ENCODE data around the gene LINS1. TPM values are rescaled to one million over a fixed set of nuclear protein-coding genes. Genes with fewer than 3 reads are reported as not detected.

Gene LINS1
- total and polyA plus RNA-seq, 3 donors from 2014 or later: 13.7 to 23.4 (median 17.3) TPM

DNA sequence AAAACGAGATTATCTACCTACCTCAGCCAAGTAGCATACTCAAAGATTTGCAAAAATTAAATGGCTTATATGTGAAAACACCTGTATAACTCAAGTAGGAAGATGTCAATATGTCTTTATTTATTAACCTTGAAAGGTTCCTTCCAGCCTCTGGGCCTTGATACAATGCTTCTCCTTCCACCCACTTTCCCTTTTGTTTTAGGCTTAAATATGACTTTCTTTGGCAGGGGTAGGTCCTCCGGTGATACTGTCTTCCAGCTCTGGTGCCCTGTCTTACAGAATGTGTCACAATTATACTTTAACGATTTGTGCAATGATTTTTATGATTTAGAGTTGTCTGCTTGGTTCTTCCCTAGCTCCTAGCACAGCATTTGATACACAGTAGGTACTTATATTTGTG, 4.1 kb downstream of the LINS1 start:
- Histone ChIP-seq H3K4me1 (peaks cover 7% of the 10 kb centered on the region), H3K27ac (no peak overlapping the region), H3K4me3 (no peak overlapping the region), H3K36me3 (ENCODE audit: low read depth, missing control alignments) (no peaks in the 10 kb centered on the region), H3K9me3 (no peaks in the 10 kb centered on the region), H3K27me3 (no peaks in the 10 kb centered on the region)
- intact Hi-C loops (cut with DNase I; ENCODE audit: low total_unique reads): no loop called here
- no peak for DNase-seq
- 93% methylated on average over 3 of the region's 3 CpGs for WGBS, 2 donors
- no peak for TF ChIP-seq POLR2A (IDR thresholded peaks at IDR 0.05)
- TF ChIP-seq, protein P1, sequence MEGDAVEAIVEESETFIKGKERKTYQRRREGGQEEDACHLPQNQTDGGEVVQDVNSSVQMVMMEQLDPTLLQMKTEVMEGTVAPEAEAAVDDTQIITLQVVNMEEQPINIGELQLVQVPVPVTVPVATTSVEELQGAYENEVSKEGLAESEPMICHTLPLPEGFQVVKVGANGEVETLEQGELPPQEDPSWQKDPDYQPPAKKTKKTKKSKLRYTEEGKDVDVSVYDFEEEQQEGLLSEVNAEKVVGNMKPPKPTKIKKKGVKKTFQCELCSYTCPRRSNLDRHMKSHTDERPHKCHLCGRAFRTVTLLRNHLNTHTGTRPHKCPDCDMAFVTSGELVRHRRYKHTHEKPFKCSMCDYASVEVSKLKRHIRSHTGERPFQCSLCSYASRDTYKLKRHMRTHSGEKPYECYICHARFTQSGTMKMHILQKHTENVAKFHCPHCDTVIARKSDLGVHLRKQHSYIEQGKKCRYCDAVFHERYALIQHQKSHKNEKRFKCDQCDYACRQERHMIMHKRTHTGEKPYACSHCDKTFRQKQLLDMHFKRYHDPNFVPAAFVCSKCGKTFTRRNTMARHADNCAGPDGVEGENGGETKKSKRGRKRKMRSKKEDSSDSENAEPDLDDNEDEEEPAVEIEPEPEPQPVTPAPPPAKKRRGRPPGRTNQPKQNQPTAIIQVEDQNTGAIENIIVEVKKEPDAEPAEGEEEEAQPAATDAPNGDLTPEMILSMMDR (IDR thresholded peaks at IDR 0.05): no peak

DNA sequence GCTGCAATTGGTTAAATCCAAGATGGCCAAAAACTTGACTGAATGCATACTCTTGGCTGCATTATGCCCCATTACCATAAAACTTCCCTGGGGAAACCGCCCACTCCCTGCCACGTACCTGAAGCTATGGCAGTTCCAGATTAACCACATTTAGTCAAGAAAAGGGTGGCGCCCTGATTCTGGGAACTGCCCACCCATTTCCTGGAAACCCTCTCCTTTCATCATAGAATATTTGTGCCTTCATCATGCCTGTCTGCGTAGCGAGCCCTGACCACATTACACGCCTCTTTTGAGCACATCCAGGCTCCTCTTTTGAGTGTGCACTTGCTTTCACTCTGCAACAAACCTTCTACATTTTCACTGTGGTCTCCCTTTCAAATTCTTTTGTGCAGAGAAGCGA, 5.2 kb downstream of the LINS1 start:
- Histone ChIP-seq H3K4me1 (peaks cover 7% of the 10 kb centered on the region), H3K36me3 (ENCODE audit: low read depth, missing control alignments) (no peaks in the 10 kb centered on the region), H3K27me3 (no peaks in the 10 kb centered on the region), H3K9me3 (no peaks in the 10 kb centered on the region), H3K27ac (no peak overlapping the region), H3K4me3 (no peak overlapping the region)
- DNase-seq: no peak
- TF ChIP-seq, protein P1 (IDR thresholded peaks at IDR 0.05): no peak
- TF ChIP-seq POLR2A (IDR thresholded peaks at IDR 0.05): no peak
- intact Hi-C loops (cut with DNase I; ENCODE audit: low total_unique reads): no loop called here
- 85 to 90% methylated on average over 7 of the region's 7 CpGs for WGBS, 2 donors

GRCh38 chr15:100595964-100596363, 6.0 kb downstream of the LINS1 start:
- Histone ChIP-seq H3K27me3 (no peaks in the 10 kb centered on the region), H3K4me1 (peaks cover 3% of the 10 kb centered on the region), H3K4me3 (no peak overlapping the region), H3K36me3 (ENCODE audit: low read depth, missing control alignments) (no peaks in the 10 kb centered on the region), H3K27ac (no peak overlapping the region), H3K9me3 (no peaks in the 10 kb centered on the region)
- 87 to 94% methylated on average over 3 of the region's 3 CpGs for WGBS, 2 donors
- TF ChIP-seq, protein P1 (IDR thresholded peaks at IDR 0.05): no peak
- no peak for TF ChIP-seq POLR2A (IDR thresholded peaks at IDR 0.05)
- intact Hi-C loops (cut with DNase I; ENCODE audit: low total_unique reads): no loop called here
- DNase-seq: no peak

- no peak overlapping the region for H3K27ac ChIP-seq
- no peak for DNase-seq
- no peaks in the 10 kb centered on the region for H3K36me3 ChIP-seq (ENCODE audit: low read depth, missing control alignments)
- 93% methylated on average over 2 of the region's 2 CpGs for WGBS, 2 donors
- no peaks in the 10 kb centered on the region for H3K9me3 ChIP-seq
- no peak overlapping the region for H3K4me3 ChIP-seq
- H3K27me3 ChIP-seq: no peaks in the 10 kb centered on the region
- TF ChIP-seq, protein P1 (IDR thresholded peaks at IDR 0.05): no peak
- no peak for TF ChIP-seq POLR2A (IDR thresholded peaks at IDR 0.05)
- H3K4me1 ChIP-seq: no peaks in the 10 kb centered on the region
- intact Hi-C loops (cut with DNase I; ENCODE audit: low total_unique reads): no loop called here
These were observed 8.6 kb downstream of the LINS1 start for GRCh38 chr15:100593431-100593830.

GRCh38 chr15:100592898-100593297, 9.1 kb downstream of the LINS1 start:
- WGBS, 2 donors: 87 to 95% methylated on average over 3 of the region's 3 CpGs
- Histone ChIP-seq H3K27me3 (no peaks in the 10 kb centered on the region), H3K36me3 (ENCODE audit: low read depth, missing control alignments) (no peaks in the 10 kb centered on the region), H3K9me3 (no peaks in the 10 kb centered on the region), H3K4me1 (no peaks in the 10 kb centered on the region), H3K27ac (no peak overlapping the region), H3K4me3 (no peak overlapping the region)
- no peak for DNase-seq
- intact Hi-C loops (cut with DNase I; ENCODE audit: low total_unique reads): no loop called here
- TF ChIP-seq, protein P1 (IDR thresholded peaks at IDR 0.05): no peak
- TF ChIP-seq POLR2A (IDR thresholded peaks at IDR 0.05): no peak
